Activated gamma-delta T cell treated with anti-CD3 and anti-CD28 coated beads, Interleukin-2, amount 50 U/mL, for 16 hours (primary cell): ENCODE results near the gene KLHL18.
"Not testable (repeated sequence)": the region's sequence is repeated elsewhere in the genome, so short reads cannot be mapped to it uniquely, and the experiment has no call there.

Experiments used
- DNase-seq: peaks from one replicate; pipeline ENCODE4 v3.0.0-alpha.2; 2020; ENCODE audit warnings: low read depth

Gene KLHL18

GRCh38 chr3:47282424-47283192 is at the start of gene KLHL18, which contains the start of gene KIF9:
Gene KLHL18 (plus strand): TSS chr3:47282944. CDS start chr3:47282966, 22 bp downstream.
Gene KIF9 (minus strand): TSS chr3:47282799. CDS start chr3:47277374, 5,425 bp downstream.
- peak; percentile 94 for DNase-seq

- no peak for DNase-seq
Measured at GRCh38 chr3:47238017-47238416, 44.7 kb upstream of the KLHL18 start.

- DNase-seq: no peak
Measured at GRCh38 chr3:47239929-47240328, 42.8 kb upstream of the KLHL18 start.

GRCh38 chr3:47243419-47244147 is 39.2 kb upstream of the KLHL18 start:
- DNase-seq: no peak

GRCh38 chr3:47244531-47245100 is 38.1 kb upstream of the KLHL18 start:
- DNase-seq: no peak

GRCh38 chr3:47245271-47245670 is 37.5 kb upstream of the KLHL18 start:
- DNase-seq: no peak

- no peak for DNase-seq
Measured at GRCh38 chr3:47247131-47248064, 35.3 kb upstream of the KLHL18 start.

- no peak for DNase-seq
Measured at GRCh38 chr3:47250309-47251060, 32.3 kb upstream of the KLHL18 start.

- not testable (repeated sequence) for DNase-seq
Measured at GRCh38 chr3:47251085-47251484, 31.7 kb upstream of the KLHL18 start.

- DNase-seq: no peak
Measured at GRCh38 chr3:47251689-47252088, 31.1 kb upstream of the KLHL18 start.

- DNase-seq: not testable (repeated sequence)
Measured at GRCh38 chr3:47256331-47256730, 26.4 kb upstream of the KLHL18 start.

GRCh38 chr3:47259114-47259513 is 23.6 kb upstream of the KLHL18 start:
- DNase-seq: no peak

- no peak for DNase-seq
Measured at GRCh38 chr3:47260605-47261004, 22.1 kb upstream of the KLHL18 start.

GRCh38 chr3:47261301-47261700 is 21.4 kb upstream of the KLHL18 start:
- DNase-seq: no peak

GRCh38 chr3:47265008-47265407 is 17.7 kb upstream of the KLHL18 start:
- no peak for DNase-seq

GRCh38 chr3:47265725-47266428 is 16.9 kb upstream of the KLHL18 start:
- no peak for DNase-seq

- DNase-seq: peak; percentile 16
Measured at GRCh38 chr3:47266709-47267489, 15.8 kb upstream of the KLHL18 start.

- no peak for DNase-seq
Measured at GRCh38 chr3:47267490-47267824, 15.3 kb upstream of the KLHL18 start.

- no peak for DNase-seq
Measured at GRCh38 chr3:47270526-47270925, 12.2 kb upstream of the KLHL18 start.

GRCh38 chr3:47273564-47273963 is 9.2 kb upstream of the KLHL18 start:
- DNase-seq: no peak
